Measurements from ENCODE around the gene PER3.

Gene PER3

GRCh38 chr1:7891804-7892203 is 107.7 kb downstream of the PER3 start:
- Histone ChIP-seq H3K9me3 (ENCODE audit: control insufficient read depth, insufficient read depth, low read length) (no peaks in the 10 kb centered on the region), H3K79me2 (ENCODE audit: control insufficient read depth, low read length) (no peaks in the 10 kb centered on the region), H3K4me2 (ENCODE audit: low read length) (no peak overlapping the region), H4K20me1 (ENCODE audit: control insufficient read depth, insufficient read depth, low read depth, low read length) (no peaks in the 10 kb centered on the region), H3K27ac (ENCODE audit: low read depth, low read length) (no peak overlapping the region), H3K27me3 (ENCODE audit: control insufficient read depth, low read length) (no peaks in the 10 kb centered on the region), H3K36me3 (ENCODE audit: control insufficient read depth, low read length) (no peaks in the 10 kb centered on the region), H3K4me1 (ENCODE audit: control insufficient read depth, low read length) (no peaks in the 10 kb centered on the region), H3K9me2 (replicated peaks; ENCODE audit: control insufficient read depth, low read length) (no peaks in the 10 kb centered on the region), H3K4me3 (ENCODE audit: low read length) (no peak overlapping the region), H3F3A (ENCODE audit: control insufficient read depth, insufficient read depth) (no peaks in the 10 kb centered on the region)
- TF ChIP-seq CTCF (IDR thresholded peaks at IDR 0.05; ENCODE audit: low read depth, low read length, poor library complexity, severe bottlenecking) (no peak), EZH2phosphoT487 (IDR thresholded peaks at IDR 0.05; ENCODE audit: borderline replicate concordance, low read length) (no peak)

- Histone ChIP-seq H3K4me3 (ENCODE audit: low read length) (no peak overlapping the region), H4K20me1 (ENCODE audit: control insufficient read depth, insufficient read depth, low read depth, low read length) (no peaks in the 10 kb centered on the region), H3K4me1 (ENCODE audit: control insufficient read depth, low read length) (no peaks in the 10 kb centered on the region), H3K9me3 (ENCODE audit: control insufficient read depth, insufficient read depth, low read length) (no peaks in the 10 kb centered on the region), H3K9me2 (replicated peaks; ENCODE audit: control insufficient read depth, low read length) (no peaks in the 10 kb centered on the region), H3F3A (ENCODE audit: control insufficient read depth, insufficient read depth) (no peaks in the 10 kb centered on the region), H3K27ac (ENCODE audit: low read depth, low read length) (no peak overlapping the region), H3K4me2 (ENCODE audit: low read length) (no peak overlapping the region), H3K36me3 (ENCODE audit: control insufficient read depth, low read length) (no peaks in the 10 kb centered on the region), H3K79me2 (ENCODE audit: control insufficient read depth, low read length) (no peaks in the 10 kb centered on the region), H3K27me3 (ENCODE audit: control insufficient read depth, low read length) (no peaks in the 10 kb centered on the region)
- TF ChIP-seq CTCF (IDR thresholded peaks at IDR 0.05; ENCODE audit: low read depth, low read length, poor library complexity, severe bottlenecking) (no peak), EZH2phosphoT487 (IDR thresholded peaks at IDR 0.05; ENCODE audit: borderline replicate concordance, low read length) (no peak)
Observed at GRCh38 chr1:7893529-7894180, 109.6 kb downstream of the PER3 start.

Data from DOHH2 (cell line).